Activated CD4-positive, alpha-beta T cell treated with anti-CD3 and anti-CD28 coated beads, Interleukin-2, Interleukin-6, amounts not matched to agents 100 ng/mL and 50 ng/mL, durations not matched to agents 16 hours and 8 hours (primary cell): ENCODE results near the gene SPEF2.
"Not testable (repeated sequence)": the region's sequence is repeated elsewhere in the genome, so short reads cannot be mapped to it uniquely, and the experiment has no call there.

Experiments used
- DNase-seq: peaks from one replicate; pipeline ENCODE4 v3.0.0-alpha.2; 2020

SPEF2 gene

DNA sequence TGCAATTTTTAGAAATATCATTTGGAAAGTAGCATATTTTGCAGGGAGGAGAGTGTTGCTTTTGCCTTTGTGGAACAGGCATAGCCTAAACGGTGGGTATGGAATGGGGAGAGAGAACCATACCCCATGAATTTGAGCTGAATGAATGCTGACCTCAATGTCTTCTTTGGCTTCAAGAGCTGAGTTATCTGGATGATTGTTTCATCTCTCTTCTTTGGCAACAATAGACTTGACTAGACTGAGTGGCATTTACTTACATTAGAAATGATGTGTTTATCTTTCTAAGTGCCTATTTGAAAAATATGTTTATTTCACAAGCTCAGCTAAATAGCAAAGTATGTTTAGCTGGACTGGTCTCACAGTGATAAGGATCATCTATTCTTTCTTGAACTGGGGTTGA lies 42.8 kb downstream of the SPEF2 start:
- no peak for DNase-seq

DNA sequence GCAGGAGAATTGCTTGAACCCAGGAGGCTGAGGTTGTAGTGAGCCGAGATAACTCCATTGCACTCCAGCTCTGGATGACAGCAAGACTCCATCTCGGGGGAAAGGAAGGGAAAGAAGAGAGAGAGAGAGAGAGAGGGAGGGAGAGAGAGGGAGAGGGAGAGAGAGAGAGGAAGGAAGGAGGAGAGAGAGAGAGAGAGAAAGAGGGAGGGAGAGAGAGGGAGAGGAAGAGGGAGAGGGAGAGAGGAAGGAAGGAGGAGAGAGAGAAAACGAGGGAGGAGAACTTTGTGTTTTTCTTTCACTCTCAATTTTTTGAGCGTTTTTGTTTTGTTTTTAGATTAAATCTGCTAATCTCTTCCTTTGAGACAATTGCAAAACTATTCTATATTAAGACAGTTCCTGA lies 46.9 kb downstream of the SPEF2 start:
- no peak for DNase-seq

DNA sequence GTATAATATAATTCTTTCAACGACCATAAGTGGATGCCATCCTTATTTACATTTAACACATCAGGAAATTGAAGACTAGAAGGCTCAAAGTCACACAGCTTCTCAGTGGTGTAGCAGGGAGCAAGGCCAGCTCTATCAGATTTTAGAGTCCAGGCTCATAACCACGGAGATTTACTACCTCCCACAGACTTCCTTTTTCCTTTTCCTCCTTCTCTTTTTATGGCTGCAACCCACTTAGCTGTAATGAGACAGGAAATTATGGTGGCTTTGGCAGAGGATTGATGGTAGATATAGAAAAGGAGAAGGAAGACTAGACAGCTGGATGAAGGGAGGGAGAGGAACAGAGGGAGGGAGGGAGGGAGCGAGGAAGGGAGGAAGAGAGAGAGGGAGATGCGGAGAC lies 47.4 kb downstream of the SPEF2 start:
- no peak for DNase-seq

DNA sequence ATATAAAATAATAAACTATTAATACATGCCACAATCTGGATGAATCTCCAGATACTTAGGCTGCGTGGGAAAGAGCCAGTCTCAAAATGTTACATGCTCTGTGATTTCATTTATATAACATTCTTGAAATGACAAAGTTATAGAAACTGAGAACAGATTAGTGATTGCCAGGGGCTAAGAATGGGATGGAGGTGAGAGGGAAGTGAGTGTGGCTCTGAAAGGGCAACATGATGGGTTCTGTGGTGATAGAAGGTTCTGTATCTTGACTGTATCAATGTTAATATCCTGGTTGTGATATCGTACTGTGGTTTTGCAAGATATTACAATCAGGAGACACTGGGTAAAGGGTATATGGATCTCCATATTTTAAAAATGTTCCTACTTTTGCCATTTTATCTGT lies 50.7 kb downstream of the SPEF2 start:
- peak; percentile 60 for DNase-seq

DNA sequence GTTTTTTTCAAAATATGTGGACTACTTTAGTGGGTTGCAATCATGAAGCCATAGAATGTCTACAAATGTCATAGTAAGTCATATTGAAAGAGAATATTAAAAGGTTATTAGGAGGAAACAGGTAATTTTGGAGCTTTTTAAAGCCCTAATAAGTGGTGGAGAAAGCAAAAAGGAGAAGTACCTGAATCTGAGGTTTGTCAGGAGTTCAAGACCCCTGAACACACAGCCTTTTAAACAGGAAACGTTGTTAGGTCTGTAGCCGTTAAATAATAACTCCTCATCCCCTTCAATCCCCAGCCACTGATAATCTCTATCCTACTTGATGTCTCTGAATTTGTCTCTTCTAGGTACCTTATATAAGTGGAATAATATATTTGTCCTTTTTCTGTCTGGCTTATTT lies 51.1 kb downstream of the SPEF2 start:
- no peak for DNase-seq

DNA sequence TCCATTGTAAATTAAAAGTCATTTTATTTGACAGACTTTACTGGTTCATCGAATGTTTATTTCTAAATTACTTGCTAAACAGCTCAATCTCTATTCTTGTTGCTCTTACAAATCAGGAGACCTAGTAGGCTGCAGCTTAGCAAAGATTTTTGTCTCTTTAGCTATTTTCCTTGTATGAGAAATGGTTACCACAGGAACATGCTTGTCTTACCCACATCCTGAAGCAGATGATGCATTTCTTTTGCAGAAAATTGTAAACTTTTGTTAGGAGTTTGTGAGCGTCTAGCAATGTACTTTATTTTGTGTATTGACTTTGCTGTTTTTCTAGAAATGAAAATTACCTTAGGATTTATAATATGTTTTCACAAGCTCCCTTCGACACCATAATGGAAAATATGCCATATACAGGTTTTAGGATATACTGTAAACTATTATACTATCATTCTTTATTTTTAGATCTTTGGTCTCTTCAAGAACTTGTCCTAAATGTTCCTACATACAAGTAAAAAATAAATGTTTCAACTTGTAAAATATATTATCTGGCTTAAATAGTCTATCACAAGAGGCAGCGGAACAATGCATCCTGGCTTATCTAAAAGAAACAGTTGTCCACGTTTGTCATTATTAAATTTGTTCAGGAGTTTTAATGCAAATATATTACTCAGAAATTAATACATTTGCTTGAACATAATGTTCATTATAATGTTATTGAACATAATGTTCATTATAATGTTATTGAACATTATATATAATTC lies 54.1 kb downstream of the SPEF2 start:
- peak; percentile 65 for DNase-seq

DNA sequence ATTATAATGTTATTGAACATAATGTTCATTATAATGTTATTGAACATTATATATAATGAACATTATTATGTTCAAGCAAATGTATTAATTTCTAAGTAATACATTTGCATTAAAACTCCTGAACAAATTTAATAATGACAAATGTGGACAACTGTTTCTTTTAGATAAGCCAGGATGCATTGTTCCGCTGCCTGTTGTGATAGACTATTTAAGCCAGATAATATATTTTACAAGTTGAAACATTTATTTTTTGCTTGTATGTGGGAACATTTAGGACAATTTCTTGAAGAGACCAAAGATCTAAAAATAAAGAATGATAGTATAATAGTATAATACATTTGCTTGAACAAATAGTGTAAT lies 54.6 kb downstream of the SPEF2 start:
- not testable (repeated sequence) for DNase-seq

DNA sequence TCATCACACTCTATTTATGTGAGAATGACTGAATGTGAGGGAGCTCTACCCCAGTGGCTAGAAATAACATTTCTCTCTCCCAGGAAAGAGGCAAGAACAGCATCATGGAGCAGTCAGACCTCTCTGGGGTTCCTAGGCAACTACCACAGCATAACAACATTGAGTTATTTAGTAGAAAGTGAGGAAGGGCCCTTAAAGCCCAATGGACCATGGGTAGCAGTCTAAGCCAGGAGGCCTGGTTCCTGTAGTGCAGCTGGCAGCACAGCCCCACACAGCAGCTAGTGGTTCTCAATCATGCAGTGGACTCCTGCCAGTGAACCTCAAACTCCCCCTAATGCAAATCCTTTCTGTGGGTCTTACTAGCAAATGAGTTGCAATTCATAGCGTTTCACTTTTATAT lies 55.3 kb downstream of the SPEF2 start:
- DNase-seq = peak; percentile 39

DNA sequence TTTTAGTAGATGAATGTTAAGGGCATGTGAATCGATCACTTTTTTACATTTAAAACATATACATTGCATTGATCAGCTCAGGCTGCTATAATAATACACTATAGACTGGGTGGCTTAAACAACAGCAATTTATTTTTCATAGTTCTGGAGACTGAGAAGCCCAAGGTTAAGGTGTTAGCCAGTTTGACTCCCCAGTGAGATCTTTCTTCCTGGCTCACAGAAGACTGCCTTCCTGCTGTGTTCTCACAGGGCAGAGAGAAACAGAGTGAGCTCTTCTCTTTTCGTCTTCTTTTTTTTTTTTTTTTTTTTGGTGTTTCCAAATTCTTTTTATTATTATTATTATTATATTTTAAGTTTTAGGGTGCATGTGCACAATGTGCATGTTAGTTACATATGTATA lies 56.4 kb downstream of the SPEF2 start:
- no peak for DNase-seq

DNA sequence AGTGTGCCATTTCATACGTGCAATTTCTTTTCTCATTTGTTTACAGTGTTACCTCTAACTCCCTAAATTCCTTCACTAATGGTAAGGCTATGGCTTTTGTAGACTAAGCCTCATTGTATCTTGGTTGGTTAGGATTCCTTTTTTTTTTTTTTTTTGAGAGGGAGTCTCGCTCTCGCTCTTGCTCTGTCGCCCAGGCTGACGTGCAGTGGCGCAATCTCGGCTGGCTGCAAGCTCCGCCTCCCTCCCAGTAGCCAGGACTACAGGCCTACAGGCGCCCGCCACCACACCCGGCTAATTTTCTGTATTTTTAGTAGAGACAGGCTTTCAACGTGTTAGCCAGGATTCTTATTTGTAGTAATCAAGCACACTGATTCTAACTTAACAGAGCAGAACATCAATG lies 57.7 kb downstream of the SPEF2 start:
- no peak for DNase-seq

DNA sequence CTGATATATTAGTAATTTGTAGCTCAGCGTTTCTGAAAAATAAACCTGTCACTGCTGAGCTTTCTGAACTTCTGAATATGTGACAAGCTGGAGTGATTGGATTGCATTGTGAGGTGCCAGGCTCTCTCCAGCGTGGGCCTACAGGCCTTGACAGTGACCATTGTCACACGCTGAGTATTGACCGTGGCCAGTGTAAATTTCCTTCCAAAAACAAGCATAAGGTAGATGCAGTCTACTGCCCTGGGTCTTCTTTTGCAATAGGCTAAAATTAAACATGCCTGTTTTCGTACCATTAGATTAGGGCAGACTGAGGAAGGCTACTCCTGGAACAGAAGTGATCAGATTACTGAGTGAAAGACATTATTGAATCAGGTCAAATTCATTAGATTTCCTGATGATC lies 60.2 kb downstream of the SPEF2 start:
- DNase-seq = no peak

DNA sequence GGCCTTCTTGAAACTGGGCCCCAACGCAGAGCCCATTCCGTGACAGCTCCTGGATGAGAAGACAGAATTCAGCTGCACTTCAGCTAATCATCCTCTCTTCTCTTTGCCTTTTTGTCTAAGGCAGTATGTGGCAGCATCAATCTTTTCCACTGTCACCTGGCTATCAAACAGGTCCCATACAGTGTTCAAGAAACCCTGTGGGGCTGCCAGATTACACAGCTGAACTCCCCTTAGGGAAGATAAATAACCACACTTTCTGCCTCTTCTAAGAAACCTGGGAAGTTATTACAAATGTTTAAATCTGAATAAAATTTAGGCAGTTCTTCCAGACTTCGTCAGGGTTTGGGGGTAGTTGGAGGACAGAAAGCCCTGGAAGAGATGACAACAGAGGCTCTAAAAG lies 61.0 kb downstream of the SPEF2 start:
- DNase-seq = no peak

DNA sequence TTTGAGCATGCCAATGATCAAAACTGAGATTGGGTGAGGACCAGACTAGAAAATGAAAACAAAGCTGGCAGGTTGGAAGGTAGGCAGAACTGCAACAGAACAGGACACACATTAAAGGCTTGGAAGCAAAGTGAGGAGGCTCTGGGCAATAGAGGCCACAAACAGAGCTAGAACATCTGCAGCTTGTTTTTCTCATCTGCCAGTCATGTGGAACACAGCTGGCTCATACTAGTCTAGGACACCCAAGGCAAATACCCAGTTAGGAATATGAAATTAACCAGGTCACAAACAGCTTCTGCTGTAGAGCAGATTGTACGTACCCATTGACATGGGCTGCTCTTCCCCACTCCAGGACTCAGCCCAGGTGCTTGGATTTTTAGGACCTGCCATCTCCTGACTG lies 61.7 kb downstream of the SPEF2 start:
- DNase-seq = no peak

DNA sequence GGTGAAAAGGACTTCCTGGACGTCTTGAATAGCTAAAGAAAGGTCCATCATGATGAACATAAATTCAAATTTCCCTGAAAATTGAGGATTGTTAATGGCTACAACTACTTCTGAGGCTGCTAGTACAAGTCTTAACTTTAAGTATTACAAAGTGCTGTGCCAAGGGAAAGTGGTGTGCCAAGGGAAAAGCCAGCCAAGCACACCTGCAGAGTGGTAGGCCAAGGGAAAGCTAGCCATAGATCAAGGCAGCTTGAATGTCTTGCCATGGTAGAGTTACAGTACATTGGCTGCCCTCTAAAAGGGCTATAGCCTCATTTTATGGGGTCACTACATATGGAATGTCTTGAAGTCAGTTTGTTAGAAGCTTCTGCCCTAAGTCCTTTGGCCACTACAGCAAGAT lies 64.2 kb downstream of the SPEF2 start:
- no peak for DNase-seq

DNA sequence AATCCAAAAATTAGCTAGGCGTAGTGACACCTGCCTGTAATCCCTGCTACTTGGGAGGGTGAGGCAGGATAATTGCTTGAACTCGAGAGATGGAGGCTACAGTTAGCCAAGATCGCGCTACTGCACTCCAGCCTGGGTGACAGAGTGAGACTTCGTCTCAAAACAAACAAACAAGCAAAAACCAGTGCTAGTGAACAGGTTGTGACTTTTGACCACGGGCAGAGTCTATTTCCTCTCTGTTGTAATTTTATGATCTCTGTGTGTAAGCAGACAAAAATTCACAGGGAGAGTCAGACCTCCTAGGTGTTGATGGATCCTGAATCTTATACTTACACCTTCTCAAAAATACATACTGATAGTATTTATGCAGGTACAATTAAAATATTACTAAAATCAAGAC lies 65.8 kb downstream of the SPEF2 start:
- DNase-seq = no peak

DNA sequence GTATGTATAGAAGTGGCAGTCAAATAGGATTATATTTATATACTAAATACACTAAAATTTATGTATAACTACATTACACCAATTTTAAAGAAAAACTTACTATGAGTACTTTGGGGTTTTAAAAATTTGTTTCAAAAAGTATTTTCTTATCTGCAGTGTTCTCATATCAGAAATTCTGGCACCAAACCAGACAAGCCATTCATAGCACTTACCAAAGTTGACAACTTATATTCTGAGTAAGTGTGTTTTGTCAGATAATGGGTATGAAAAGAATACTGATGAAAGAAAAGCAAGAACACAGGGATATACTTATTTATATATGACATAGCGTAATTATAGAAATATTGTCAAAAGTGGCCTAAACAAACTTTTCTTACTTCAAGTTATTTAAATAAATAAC lies 67.5 kb downstream of the SPEF2 start:
- no peak for DNase-seq

DNA sequence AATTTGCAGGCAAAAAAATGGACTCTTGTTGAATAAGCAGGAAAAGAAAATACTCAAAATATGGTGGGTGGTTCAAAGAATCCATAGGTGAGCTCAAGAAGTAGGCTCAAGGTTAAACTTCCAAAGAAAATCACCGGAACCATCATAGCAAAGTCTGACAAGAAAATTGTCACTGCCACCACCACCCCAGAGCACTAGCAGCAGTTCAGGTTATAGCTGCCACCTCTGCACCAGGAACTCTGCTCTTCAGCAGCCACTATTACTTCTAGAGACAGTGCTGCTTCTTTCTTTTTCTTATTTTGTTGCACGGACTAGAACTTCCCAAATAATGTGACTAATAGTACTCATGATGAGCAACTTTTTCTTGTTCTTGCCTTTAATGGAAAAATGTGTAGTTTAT lies 70.3 kb downstream of the SPEF2 start:
- DNase-seq = no peak

DNA sequence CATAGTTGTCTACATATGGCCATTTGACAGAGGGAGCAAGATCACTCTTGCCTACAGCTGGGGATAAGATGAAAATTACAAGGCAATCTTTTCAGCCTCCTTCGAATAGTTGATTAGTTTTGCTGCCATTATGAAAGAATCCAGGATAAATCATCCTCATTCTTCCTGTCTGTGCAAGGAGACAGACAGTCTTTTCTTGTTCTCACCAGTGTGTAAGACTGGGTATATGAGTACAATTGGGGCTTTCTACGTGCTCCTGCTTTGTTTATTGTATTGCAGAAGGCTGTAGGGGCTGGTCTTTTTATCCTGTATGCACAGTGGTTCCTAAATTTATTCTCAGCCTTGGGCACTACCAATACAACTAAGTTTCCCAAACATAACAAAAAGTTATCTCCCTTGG lies 76.8 kb downstream of the SPEF2 start:
- no peak for DNase-seq

DNA sequence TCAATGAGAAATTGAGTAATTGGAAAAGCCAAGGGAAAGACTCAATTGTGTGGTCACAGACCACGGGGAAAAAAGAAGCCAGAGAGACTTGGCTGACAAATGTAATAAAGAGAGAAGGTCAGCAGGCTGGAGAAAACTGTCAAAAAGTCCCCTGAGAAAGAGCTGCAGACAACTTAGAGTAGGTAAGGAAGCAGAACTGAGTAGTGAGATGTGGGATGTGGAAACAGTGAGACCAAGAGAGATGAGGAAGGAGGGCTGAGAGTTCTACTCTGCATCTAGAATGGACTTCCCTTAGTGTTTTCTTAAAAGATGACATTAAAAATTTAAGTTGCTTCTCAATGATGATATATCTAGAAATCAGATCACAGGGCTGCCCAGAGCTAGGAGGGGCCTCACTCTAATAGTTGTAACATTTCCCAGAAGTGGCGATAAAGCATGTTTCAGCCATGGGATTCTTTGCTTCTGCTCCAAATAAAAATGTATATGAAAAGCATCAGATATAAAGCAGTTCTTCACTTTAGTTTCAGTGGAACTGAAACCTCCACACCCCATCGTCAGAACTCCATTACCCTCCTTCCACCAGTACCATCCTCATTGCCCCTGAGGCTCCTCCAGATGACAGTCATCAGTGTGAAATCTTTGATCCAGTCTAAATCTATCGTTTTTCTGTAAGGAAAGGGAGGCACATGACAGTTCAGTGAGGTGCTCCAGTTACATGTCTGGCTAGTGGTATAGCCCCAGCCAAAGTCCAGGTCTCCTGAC lies 80.6 kb downstream of the SPEF2 start:
- DNase-seq = no peak

DNA sequence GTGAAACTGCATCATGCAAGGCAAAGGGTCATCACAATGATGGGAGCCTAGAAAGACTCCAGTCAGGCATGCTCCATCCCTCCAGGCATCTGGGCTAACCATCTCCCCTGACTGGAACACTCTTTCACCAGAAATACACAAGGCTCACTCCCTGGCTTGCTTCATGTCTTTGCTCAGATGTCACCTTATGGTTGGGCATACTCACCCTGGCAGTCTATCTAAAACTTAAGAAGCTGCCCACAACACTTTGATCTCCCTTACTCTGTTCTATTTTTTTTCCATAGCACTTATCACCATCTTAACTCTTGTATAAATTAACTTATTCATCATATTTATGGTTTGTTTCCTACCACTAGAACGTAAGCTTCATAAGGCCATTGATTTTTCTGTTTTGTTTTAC lies 90.0 kb downstream of the SPEF2 start:
- no peak for DNase-seq

DNA sequence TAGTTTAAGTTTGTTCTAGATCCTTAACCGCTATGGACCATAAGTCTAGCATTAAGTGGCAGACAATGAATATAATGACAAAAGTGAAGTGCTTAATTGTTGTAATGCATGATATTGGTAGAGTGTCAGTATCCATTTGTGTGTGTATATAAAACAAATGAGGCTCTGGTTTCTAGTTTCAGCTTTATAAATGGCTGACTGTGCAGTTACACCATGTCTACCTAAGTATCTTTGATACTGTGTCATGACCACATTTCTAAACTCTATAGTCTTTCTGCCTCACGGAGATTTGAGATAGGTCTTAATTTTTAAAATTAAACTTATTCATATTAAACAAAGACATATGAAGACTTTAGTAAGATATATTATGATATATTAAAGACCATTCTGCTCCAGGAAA lies 92.0 kb downstream of the SPEF2 start:
- DNase-seq = no peak

DNA sequence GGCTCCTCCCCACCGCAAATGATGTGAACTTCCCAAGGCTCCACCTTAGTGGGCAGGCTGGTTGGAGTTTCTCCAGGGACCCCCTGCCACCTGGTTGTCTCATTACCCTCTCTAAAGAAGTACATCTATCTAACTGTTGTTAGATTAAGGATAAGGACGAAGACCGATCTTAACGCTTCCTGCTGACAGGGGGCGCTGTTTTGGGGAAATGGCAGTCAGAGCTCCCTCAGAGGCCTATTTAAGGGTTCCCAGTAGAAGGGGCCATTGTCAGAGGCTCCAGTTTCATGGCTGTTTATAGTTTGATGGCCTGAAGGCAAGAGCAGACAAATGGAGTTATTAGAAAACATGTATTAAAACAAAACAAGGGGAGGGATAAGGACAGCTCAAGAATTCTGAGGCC lies 100.1 kb downstream of the SPEF2 start:
- no peak for DNase-seq

DNA sequence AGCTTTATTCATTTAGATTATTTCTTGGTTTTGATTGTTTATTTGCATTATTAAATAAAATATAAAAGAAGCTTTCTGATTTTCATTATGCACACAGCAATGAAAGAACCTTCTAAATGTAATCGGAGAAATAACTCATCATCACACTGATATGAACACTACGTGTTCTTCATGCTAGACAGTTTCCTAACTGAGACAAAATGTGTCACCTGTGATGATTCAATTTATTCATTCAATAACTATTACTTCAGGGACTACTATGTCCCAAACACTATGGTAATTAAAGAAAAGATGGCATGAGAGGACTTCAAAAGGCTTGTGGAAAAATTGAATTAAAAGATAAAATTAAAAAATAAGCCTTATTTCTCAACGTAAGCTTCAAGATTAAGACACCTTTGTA lies 118.1 kb downstream of the SPEF2 start:
- DNase-seq = no peak

DNA sequence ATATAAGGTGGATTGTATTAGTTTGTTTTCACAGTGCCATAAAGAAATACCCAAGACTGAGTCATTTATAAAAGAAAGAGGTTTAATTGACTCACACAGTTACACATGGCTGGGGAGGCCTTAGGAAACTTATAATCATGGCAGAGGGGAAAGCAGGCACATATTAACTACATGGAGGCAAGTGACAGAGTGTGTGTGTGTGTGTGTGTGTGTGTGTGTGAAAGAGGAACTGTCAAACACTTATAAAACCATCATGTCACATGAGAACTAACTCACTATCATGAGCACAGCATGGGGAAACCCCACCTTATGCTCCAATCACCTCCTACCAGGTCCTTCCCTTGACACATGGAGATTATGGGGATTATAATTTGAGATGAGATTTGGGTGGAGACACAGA lies 118.6 kb downstream of the SPEF2 start:
- peak; percentile 25 for DNase-seq

DNA sequence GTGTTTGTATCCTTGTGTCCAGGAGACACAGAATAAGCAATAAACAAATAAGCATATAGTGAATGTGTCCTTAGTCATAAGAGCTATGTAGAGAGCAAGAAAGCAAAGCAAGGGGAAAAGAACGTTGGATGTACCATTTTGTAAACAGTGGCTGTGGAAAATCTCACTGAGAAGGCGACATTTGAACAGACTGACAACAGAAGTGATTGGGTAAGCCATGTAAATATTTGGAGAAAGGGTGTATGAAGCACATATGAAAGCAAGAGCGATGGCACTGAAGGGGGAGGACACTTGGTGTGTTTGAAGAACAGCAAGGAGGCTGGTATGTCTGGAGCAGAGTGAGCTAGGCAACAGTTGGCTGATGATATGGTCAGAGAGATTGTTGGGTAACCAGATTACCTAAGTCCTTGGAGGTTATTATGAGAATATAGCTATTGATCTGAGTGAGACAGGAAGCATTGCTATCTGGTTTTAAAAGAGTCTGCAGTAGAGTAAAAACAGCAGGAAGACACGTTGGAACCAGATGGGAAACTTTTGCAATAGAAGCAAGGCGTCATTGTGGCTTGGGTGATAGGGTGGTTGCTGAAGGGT lies 123.6 kb downstream of the SPEF2 start:
- peak; percentile 34 for DNase-seq
